Osteocyte (in vitro differentiated cells): ENCODE results near the gene NCOA7. TPM values are rescaled to one million over a fixed set of nuclear protein-coding genes. Genes with fewer than 3 reads are reported as not detected.

Experiments
- DNase-seq: peaks from one replicate; pipeline ENCODE4 v3.0.0; 2021; ENCODE audit warnings: mixed read lengths; ENCODE audit not compliant: unreplicated experiment; ENCODE audit errors: extremely low spot score
- H3K27ac Mint-ChIP-seq: one replicate; pipeline ENCODE4 v1.8.0; 2021; ENCODE audit warnings: mild to moderate bottlenecking, mixed read lengths; ENCODE audit not compliant: unreplicated experiment
- H3K27me3 Mint-ChIP-seq: one replicate; pipeline ENCODE4 v1.8.0; 2021; ENCODE audit warnings: mixed read lengths; ENCODE audit not compliant: unreplicated experiment
- H3K36me3 Mint-ChIP-seq: one replicate; pipeline ENCODE4 v1.8.0; 2021; ENCODE audit warnings: mixed read lengths; ENCODE audit not compliant: unreplicated experiment
- H3K4me1 Mint-ChIP-seq: one replicate; pipeline ENCODE4 v1.8.0; 2021; ENCODE audit warnings: mixed read lengths; ENCODE audit not compliant: unreplicated experiment
- H3K4me3 Mint-ChIP-seq: one replicate; pipeline ENCODE4 v1.8.0; 2021; ENCODE audit warnings: mild to moderate bottlenecking, moderate library complexity, mixed read lengths; ENCODE audit not compliant: unreplicated experiment
- H3K9me3 Mint-ChIP-seq: one replicate; pipeline ENCODE4 v1.8.0; 2021; ENCODE audit warnings: mixed read lengths; ENCODE audit not compliant: unreplicated experiment
- total RNA-seq: library from RNA; stranded (reverse); gene quantifications from 2 replicates; pipeline ENCODE4 v1.2.1, GENCODE V29; 2021
- TF ChIP-seq, protein P1 (sequence below): fragments of 200-600 bp; sonication (generic); IDR thresholded peaks from 2 replicates; pipeline ENCODE4 v1.5.0; 2021; ENCODE audit warnings: antibody characterized with exemption, mild to moderate bottlenecking, moderate library complexity

The NCOA7 gene
- total RNA-seq, 1 donor from 2014 or later = 65.7 TPM

GRCh38 chr6:125924169-125924568 lies 133.4 kb downstream of the NCOA7 start:
- DNase-seq = no peak
- H3K27ac Mint-ChIP-seq = peak overlapping the region; percentile 90
- peaks cover 49% of the 10 kb centered on the region for H3K36me3 Mint-ChIP-seq
- H3K4me1 Mint-ChIP-seq = peaks cover 74% of the 10 kb centered on the region
- TF ChIP-seq, protein P1, sequence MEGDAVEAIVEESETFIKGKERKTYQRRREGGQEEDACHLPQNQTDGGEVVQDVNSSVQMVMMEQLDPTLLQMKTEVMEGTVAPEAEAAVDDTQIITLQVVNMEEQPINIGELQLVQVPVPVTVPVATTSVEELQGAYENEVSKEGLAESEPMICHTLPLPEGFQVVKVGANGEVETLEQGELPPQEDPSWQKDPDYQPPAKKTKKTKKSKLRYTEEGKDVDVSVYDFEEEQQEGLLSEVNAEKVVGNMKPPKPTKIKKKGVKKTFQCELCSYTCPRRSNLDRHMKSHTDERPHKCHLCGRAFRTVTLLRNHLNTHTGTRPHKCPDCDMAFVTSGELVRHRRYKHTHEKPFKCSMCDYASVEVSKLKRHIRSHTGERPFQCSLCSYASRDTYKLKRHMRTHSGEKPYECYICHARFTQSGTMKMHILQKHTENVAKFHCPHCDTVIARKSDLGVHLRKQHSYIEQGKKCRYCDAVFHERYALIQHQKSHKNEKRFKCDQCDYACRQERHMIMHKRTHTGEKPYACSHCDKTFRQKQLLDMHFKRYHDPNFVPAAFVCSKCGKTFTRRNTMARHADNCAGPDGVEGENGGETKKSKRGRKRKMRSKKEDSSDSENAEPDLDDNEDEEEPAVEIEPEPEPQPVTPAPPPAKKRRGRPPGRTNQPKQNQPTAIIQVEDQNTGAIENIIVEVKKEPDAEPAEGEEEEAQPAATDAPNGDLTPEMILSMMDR = no peak
- no peaks in the 10 kb centered on the region for H3K9me3 Mint-ChIP-seq
- H3K4me3 Mint-ChIP-seq = no peak overlapping the region
- H3K27me3 Mint-ChIP-seq = no peaks in the 10 kb centered on the region

DNA sequence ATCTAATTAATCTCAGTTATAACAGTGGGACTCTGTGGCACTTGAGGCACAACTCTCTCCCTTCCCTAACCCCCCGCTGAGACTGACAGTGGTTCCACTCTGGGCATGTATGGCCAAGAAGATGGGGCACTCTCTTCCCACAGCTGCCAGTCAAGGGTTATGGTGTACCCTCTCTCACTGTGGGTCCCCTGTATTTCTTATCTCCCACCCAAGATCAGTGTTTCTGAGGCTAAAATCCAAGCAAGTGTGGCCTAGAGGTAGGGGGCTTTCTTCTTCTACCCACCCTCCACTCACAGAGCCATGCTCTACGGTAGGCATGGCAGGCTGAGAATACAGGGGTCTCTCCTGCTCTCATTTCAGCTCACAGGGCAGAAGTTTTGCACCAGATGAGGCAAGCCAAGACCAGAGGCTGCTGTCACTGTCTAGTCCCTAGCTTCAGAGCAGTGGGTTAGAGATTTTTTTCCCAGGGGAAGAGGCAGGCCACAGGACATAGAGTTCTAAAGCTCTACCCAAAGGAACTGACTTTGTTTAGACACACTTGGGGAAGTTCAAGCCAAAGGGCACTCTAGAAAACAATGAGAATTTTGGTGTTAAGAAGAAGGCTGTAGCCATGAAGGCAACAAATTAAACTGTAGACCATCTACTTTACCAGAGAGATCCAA lies 134.1 kb downstream of the NCOA7 start:
- Mint-ChIP-seq H3K27ac (peak overlapping the region; percentile 90), H3K4me1 (peaks cover 68% of the 10 kb centered on the region), H3K27me3 (no peaks in the 10 kb centered on the region), H3K36me3 (peaks cover 49% of the 10 kb centered on the region), H3K9me3 (no peaks in the 10 kb centered on the region), H3K4me3 (peak overlapping the region; percentile 3)
- DNase-seq = no peak
- TF ChIP-seq, protein P1 = no peak

- TF ChIP-seq, protein P1 = no peak
- no peak overlapping the region for H3K4me3 Mint-ChIP-seq
- DNase-seq = no peak
- peaks cover 64% of the 10 kb centered on the region for H3K4me1 Mint-ChIP-seq
- H3K36me3 Mint-ChIP-seq = peaks cover 50% of the 10 kb centered on the region
- H3K27ac Mint-ChIP-seq = peak overlapping the region; percentile 69
- no peaks in the 10 kb centered on the region for H3K27me3 Mint-ChIP-seq
- no peaks in the 10 kb centered on the region for H3K9me3 Mint-ChIP-seq
Observed at GRCh38 chr6:125926711-125927110, 136.0 kb downstream of the NCOA7 start.

DNA sequence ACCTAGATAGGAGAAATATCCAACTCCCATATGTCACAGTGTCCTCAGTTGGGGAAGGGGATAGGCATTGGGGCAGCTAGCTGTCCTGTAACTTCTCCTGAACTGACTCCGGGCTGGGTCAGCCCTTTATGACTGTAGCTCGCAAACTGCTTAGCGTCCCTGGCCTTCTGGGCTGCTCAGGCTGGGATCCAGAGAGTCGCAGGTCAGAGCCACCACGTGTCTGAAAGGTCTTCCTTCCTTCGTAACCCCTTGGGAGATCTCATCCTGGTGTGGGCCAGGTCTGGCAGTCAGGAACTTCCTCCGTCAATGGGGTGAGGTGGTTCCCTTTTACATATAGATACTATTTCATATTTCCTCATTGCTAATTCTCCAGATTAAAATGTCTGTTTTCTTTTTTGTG lies 137.0 kb downstream of the NCOA7 start:
- TF ChIP-seq, protein P1 = no peak
- Mint-ChIP-seq H3K27ac (peak overlapping the region; percentile 42), H3K4me1 (peaks cover 60% of the 10 kb centered on the region), H3K9me3 (no peaks in the 10 kb centered on the region), H3K4me3 (no peak overlapping the region), H3K27me3 (no peaks in the 10 kb centered on the region), H3K36me3 (peaks cover 49% of the 10 kb centered on the region)
- DNase-seq = no peak

GRCh38 chr6:125930765-125931418 lies 140.1 kb downstream of the NCOA7 start:
- TF ChIP-seq, protein P1 = no peak
- DNase-seq = no peak
- no peaks in the 10 kb centered on the region for H3K9me3 Mint-ChIP-seq
- H3K4me3 Mint-ChIP-seq = no peak overlapping the region
- H3K36me3 Mint-ChIP-seq = peaks cover 27% of the 10 kb centered on the region
- no peaks in the 10 kb centered on the region for H3K27me3 Mint-ChIP-seq
- peaks cover 34% of the 10 kb centered on the region for H3K4me1 Mint-ChIP-seq
- H3K27ac Mint-ChIP-seq = no peak overlapping the region
